ENCODE results near the gene CDC14B.

DNA sequence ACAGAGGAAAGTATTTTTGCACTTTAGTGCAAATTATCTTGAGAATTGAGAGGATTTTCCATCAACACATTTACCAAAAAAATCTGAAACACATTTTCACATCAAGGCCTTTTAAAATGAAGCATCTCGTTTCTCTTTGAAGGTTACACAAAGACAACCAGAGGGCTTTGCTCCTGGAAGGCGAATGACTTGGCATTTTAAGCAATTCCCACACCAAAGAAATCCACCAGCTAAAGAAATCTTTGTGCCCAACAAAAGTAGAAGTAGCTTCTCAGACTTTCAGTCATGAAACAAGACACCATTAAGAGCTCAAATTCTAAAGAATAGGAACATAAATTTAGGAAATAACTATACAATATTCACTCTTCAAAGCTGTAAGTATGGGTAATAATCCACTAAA lies 109.8 kb downstream of the CDC14B start:
- no peak for TF ChIP-seq POLR2AphosphoS5 (IDR thresholded peaks at IDR 0.05)
- TF ChIP-seq, protein P1, sequence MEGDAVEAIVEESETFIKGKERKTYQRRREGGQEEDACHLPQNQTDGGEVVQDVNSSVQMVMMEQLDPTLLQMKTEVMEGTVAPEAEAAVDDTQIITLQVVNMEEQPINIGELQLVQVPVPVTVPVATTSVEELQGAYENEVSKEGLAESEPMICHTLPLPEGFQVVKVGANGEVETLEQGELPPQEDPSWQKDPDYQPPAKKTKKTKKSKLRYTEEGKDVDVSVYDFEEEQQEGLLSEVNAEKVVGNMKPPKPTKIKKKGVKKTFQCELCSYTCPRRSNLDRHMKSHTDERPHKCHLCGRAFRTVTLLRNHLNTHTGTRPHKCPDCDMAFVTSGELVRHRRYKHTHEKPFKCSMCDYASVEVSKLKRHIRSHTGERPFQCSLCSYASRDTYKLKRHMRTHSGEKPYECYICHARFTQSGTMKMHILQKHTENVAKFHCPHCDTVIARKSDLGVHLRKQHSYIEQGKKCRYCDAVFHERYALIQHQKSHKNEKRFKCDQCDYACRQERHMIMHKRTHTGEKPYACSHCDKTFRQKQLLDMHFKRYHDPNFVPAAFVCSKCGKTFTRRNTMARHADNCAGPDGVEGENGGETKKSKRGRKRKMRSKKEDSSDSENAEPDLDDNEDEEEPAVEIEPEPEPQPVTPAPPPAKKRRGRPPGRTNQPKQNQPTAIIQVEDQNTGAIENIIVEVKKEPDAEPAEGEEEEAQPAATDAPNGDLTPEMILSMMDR (IDR thresholded peaks at IDR 0.05) = no peak

All from upper lobe of left lung (tissue), 4 donors.